GM12873 (cell line): ENCODE results near the gene WDR3.

Source experiments
- CTCF ChIP-seq: IDR thresholded peaks from 2 replicates; pipeline ENCODE4 v1.5.1; 2012; ENCODE audit warnings: low read depth, mild to moderate bottlenecking, moderate library complexity, low read length, control low read depth; ENCODE audit not compliant: insufficient read depth; ENCODE audit errors: missing control alignments

The WDR3 gene

GRCh38 chr1:117929343-117930172 lies at the start of gene WDR3, which contains the start of gene GDAP2:
Gene WDR3, plus strand, starts transcription at chr1:117929739. Its CDS starts 3,581 bp downstream, at chr1:117933320.
Gene GDAP2, minus strand, starts transcription at chr1:117929621. Its CDS starts 9,264 bp downstream, at chr1:117920357.
- no peak for TF ChIP-seq CTCF

- no peak for TF ChIP-seq CTCF
These were observed 45.9 kb upstream of the WDR3 start for GRCh38 chr1:117883616-117884015.

- TF ChIP-seq CTCF, result no peak
These were observed 43.3 kb upstream of the WDR3 start for GRCh38 chr1:117886101-117886795.

GRCh38 chr1:117890452-117890851 lies 39.1 kb upstream of the WDR3 start:
- TF ChIP-seq CTCF, result no peak

GRCh38 chr1:117892512-117892911 lies 37.0 kb upstream of the WDR3 start:
- TF ChIP-seq CTCF, result no peak

- TF ChIP-seq CTCF, result no peak
These were observed 35.5 kb upstream of the WDR3 start for GRCh38 chr1:117894078-117894477.

- peak; percentile 74 for TF ChIP-seq CTCF
These were observed 33.9 kb upstream of the WDR3 start for GRCh38 chr1:117895482-117896114.
